ENCODE results near the gene SBNO2. TPM values are rescaled to one million over a fixed set of nuclear protein-coding genes. Genes with fewer than 3 reads are reported as not detected.

The SBNO2 gene
- total RNA-seq, 1 donor from 2014 or later: 125 TPM

- intact Hi-C loops (cut with DNase I): loop anchor here (10.0 kb wide), 1 partner anchor 50 kb away; no protein-coding TSS in a partner anchor
- TF ChIP-seq CTCF (IDR thresholded peaks at IDR 0.05): no peak
- Histone ChIP-seq H3K27me3 (no peaks in the 10 kb centered on the region), H3K27ac (no peak overlapping the region), H3K4me3 (no peak overlapping the region), H3K9me3 (no peaks in the 10 kb centered on the region), H3K36me3 (peaks cover 80% of the 10 kb centered on the region), H3K4me1 (peaks cover 21% of the 10 kb centered on the region)
- no peak for DNase-seq
- no peak for ATAC-seq
These were observed 88.9 kb downstream of the SBNO2 start for GRCh38 chr19:1085053-1085658.

- TF ChIP-seq CTCF (IDR thresholded peaks at IDR 0.05): no peak
- Histone ChIP-seq H3K27me3 (no peaks in the 10 kb centered on the region), H3K9me3 (no peaks in the 10 kb centered on the region), H3K27ac (no peak overlapping the region), H3K4me3 (no peak overlapping the region), H3K36me3 (peaks cover 80% of the 10 kb centered on the region), H3K4me1 (peaks cover 21% of the 10 kb centered on the region)
- intact Hi-C loops (cut with DNase I): loop anchor here (10.0 kb wide), 1 partner anchor 49 kb away; no protein-coding TSS in a partner anchor
- ATAC-seq (no peak), DNase-seq (peak; percentile 67)
These were observed 89.8 kb downstream of the SBNO2 start for GRCh38 chr19:1084024-1084868.

GRCh38 chr19:1082928-1083816 lies 90.9 kb downstream of the SBNO2 start:
- Histone ChIP-seq H3K4me3 (peak overlapping the region; percentile 10), H3K27me3 (no peaks in the 10 kb centered on the region), H3K27ac (no peak overlapping the region), H3K4me1 (peaks cover 15% of the 10 kb centered on the region), H3K9me3 (no peaks in the 10 kb centered on the region), H3K36me3 (peaks cover 69% of the 10 kb centered on the region)
- peak; percentile 65 for DNase-seq
- ATAC-seq: no peak
- intact Hi-C loops (cut with DNase I): loop anchor here (10.0 kb wide), 1 partner anchor 48 kb away; no protein-coding TSS in a partner anchor
- no peak for TF ChIP-seq CTCF (IDR thresholded peaks at IDR 0.05)

GRCh38 chr19:1082165-1082927 lies 91.7 kb downstream of the SBNO2 start:
- peak; percentile 90 for ATAC-seq
- peaks cover 62% of the 10 kb centered on the region for H3K36me3 ChIP-seq
- H3K9me3 ChIP-seq: no peaks in the 10 kb centered on the region
- no peaks in the 10 kb centered on the region for H3K27me3 ChIP-seq
- peaks cover 21% of the 10 kb centered on the region for H3K4me1 ChIP-seq
- H3K27ac ChIP-seq: no peak overlapping the region
- intact Hi-C loops (cut with DNase I): loop anchor here (10.0 kb wide), 1 partner anchor 48 kb away; no protein-coding TSS in a partner anchor
- DNase-seq: peak; percentile 96
- peak overlapping the region; percentile 10 for H3K4me3 ChIP-seq
- TF ChIP-seq CTCF (IDR thresholded peaks at IDR 0.05): no peak
